Stimulated activated CD8-positive, alpha-beta memory T cell treated with anti-CD3 and anti-CD28 coated beads, Interleukin-7, amount 100 ng/mL, for 4 hours (primary cell): ENCODE results near the gene APOF.
A peak's percentile ranks its signal among the peaks of the same experiment; 100 is the strongest.
"Not testable (repeated sequence)": the region's sequence is repeated elsewhere in the genome, so short reads cannot be mapped to it uniquely, and the experiment has no call there.

Source experiments
- DNase-seq, 2 donors: peaks; one replicate each; pipeline ENCODE4 v3.0.0-alpha.2; 2020; ENCODE audit warnings: low read depth in 2 of 2

The APOF gene

DNA sequence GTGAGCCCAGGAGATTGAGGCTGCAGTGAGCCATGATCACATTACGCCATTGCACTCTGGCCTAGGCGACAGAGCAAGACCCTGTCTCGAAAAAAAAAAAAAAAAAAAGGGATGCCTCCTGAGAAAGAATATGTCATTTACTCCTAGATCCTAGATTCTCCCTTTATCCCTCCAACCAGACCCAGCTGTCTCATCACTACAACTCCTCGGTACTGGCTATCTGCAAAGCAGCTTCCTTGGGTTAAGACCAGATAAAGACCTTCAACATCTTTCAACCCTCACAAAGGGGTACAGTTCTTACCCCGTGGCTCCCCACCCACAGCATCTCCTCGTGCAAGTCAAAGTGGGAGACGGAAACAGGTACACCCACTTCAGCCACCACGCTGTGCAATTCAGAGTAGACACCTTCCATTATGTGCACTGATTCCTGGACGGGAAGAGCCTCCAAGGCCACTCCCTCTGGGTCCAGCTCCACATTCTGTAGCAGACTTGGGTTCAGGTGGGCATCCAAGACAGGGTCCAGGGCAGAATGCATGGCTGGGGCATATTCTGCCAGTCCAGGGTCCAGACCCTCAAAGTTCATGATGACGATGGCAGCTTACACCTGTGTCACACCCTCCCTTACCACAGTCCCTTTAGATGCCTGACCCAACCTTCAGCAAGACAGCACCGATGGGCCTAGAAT lies 30.0 kb downstream of the APOF start:
- no peak for DNase-seq

DNA sequence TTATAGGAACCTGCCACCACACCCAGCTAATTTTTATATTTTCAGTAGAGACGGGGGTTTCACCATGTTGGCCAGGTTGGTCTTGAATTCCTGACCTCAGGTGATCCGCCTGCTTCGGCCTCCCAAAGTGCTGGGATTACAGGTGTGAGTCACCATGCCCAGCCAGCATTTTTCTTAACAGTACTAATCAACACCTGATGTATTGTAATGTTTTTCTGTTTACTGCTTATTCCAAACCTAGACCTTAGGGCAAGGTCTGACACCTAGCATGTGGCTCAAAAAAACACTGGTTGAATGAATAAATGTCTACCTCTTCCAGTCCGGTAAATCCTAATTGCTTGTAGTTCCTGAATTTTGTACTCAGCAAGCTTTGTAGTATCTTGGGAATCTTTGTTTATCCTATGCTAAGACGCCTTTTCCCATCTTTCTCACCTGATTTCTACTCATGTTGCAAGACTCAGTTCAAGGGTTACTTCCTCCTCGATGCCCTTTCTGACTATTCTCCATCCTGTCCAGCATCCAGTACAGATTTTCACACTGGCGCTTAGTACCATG lies 31.6 kb downstream of the APOF start:
- DNase-seq = no peak

DNA sequence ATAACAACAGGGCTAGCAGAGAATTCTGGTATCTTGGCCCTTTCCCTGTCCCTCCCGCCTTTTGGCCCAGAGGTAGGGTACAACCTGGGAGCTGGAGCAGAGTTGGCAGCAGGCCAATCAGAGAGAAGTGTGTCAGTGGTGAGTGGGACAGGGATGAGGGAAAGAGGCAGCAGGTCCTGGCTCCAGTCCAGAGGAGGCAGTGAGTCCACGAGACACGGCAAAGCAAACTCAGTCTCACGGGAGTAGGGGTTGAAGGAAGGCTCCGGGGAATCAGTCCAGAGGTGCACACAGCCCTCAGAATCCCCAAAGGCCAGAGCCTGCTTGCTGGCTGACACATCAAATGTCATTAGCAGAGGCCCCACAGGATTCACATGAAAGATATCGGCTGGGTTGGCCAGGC lies 36.1 kb downstream of the APOF start:
- DNase-seq = no peak

DNA sequence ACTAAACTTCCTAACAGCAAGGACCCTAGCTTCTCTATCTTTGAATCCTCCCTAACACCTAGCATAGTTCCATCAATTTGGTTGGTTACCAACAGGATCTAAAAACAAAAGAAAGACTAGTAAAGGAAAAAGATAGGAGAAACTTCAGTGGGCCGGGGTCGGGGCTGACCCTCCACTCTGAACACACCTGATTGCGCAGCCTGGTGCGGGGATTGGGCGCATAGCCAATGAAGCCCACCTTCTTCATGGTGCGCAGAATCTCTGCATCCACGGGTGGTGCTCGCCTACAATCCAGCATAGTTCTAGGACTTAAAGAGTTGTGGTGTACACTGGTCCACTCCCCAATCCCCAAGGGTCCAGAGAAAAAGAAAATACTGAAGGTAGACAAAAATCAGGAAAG lies 36.5 kb downstream of the APOF start:
- no peak for DNase-seq

DNA sequence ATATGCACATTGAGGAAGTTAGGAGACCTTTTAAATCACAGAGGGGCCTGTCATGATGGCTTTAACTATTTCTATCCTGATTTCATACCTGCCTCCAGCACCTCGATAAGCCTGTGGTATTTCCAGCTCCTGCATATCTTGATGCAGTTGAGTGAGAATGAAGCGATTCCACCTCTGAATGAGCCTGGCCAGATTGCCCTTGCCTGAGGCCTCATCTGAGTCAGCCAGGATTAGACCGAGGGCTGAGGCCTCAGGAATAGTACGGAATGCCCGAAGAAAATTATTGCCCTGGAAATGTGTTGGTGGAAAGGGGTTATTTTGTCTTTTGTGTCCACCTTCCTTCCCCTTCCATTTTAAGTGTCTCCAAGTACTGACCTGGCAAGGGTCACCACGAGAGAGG lies 38.5 kb downstream of the APOF start:
- DNase-seq = no peak

DNA sequence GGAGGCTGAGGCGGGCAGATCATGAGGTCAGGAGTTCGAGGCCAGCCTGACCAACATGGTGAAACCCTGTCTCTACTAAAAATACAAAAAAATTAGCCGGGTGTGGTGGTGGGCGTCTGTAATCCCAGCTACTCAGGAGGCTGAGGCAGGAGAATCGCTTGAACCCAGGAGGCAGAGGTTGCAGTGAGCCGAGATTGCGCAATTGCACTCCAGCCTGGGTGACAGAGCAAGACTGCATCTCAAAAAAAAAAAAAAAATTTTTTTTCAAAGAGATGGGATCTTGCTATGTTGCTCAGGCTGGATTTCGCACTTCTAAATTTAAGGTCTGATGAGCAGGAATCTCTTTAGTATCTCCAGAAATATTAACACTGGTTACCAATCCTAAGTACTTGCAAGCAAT lies 41.0 kb downstream of the APOF start:
- not testable (repeated sequence) for DNase-seq

DNA sequence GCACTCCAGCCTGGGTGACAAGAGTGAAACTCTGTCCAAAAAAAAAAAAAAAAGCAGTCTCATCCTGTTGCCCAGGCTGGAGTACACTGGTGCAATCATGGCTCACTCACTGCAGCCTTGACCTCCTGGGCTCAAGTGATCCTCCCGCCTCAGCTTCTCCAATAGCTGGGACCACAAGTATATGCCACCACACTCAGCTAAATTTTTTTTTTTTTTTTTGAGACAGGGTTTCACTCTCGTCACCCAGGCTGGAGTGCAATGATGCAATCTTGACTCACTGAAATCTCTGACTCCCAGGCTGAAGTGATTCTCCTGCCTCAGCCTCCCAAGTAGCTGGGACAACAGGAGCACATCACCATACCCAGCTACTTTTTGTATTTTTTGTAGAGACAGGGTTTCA lies 41.6 kb downstream of the APOF start:
- DNase-seq = no peak

DNA sequence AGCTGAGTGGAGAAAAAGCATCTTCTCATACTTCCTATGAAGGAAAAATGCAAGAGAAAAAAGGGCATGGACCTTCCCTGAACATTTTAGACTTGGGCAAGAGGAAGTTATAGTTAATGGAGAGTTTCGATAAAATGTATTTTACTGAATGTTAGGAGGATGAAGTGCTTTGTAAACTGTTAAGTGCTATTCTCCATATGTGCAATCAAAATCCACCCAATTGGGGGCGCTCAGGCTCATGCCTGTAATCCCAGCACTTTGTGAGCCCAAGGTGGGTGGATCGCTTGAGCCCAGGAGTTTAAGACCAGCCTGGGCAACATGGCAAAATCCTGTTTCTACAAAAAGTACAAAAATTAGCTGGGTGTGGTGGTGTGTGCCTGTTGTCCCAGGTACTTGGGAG lies 45.0 kb downstream of the APOF start:
- DNase-seq = no peak

DNA sequence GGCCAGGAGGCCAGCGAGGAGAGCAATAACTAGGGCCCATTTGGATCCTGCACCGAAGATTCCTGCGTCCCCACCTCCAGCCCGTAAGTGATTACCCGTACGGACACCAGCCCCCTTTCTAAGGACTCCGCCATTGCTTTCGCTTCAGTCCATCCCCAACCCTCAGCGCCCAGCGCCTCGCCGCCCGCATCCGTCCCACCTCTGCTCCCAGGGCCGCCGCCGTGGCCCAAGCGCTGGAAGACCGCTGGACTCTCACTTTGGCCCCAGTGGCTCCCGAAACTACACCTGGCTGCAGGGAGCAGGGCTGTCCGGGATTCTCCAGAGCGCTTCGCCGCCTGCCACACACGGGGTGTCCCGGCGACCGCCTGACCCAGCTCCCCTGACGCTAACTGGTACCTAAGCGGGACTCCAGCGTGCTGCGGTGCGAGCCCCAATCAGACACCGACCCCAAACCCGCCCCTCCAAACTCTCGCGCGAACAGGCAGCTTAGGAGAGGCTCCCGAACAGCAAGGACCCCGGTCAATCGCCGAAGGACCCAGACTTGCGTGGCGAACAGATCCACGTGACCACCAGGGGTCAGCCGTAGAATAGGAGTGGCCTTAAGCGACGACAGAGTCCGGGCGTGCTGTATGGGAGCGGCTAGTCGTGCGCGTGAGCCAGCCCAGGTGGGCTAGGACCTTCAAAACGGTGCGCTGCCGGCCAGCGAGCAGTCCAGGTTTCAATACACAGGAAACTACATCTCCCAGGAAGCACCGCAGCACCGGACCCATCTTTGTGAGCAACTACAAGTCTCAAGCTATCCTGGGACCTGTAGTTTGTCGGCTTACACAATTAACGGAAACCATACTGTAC lies 46.8 kb downstream of the APOF start, which contains the start of gene CNPY2:
Gene CNPY2 (minus strand): TSS at position 367 of the 852 bp plus-strand sequence. CDS start 771 bp downstream, outside the sequence.
- peak; percentile 90 to 92 for DNase-seq

DNA sequence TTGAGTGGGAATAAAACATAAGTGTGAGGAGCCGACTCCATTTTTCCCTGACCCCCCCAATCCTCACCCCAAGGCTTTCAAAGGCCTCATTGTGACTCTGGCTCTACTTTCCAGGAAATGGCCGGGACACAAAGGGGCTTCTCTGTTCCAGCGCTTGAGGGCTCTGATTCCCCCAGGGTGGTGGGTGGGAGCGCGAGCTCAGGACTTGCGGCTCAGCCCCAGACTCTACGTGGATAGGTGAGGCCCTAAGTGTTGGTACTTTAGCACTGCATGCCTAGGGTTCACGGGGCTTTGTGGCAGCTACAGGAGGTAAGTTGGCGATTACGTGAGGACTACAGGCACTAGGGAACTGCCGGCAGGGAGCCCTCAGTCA lies 47.4 kb downstream of the APOF start:
- no peak for DNase-seq

DNA sequence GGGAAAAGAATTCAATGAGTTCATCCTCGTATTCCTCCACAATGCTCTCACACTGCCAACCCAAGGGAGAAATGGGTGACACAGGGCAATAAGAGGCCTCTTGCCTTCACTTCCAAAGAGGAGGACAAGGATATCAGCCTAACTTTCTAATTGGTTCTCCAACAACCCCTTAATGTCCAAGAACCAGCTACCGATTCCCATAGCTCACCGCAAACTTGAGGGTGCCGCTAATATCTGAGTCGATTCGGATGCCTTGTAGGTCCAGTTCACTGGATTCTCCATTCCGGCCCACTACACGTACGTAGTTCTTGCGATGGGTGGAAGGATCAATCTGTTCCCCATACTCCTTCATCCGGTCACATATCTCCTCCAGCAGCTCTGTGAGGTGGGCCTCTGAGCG lies 51.7 kb downstream of the APOF start:
- DNase-seq = no peak
